Skeletal muscle cell (primary cell): ENCODE measurements around the gene GPRIN2.
A peak's percentile ranks its signal among the peaks of the same experiment; 100 is the strongest.

ENCODE experiments used
- DNase-seq: peaks from one replicate; pipeline ENCODE4 v3.0.0-alpha.2; 2010; ENCODE audit warnings: low read depth
- H3K4me3 ChIP-seq: 2 replicates; pipeline ENCODE4 v1.5.1; 2011; ENCODE audit warnings: low read depth, mild to moderate bottlenecking, control low read depth, low read length, moderate library complexity

Gene GPRIN2

DNA sequence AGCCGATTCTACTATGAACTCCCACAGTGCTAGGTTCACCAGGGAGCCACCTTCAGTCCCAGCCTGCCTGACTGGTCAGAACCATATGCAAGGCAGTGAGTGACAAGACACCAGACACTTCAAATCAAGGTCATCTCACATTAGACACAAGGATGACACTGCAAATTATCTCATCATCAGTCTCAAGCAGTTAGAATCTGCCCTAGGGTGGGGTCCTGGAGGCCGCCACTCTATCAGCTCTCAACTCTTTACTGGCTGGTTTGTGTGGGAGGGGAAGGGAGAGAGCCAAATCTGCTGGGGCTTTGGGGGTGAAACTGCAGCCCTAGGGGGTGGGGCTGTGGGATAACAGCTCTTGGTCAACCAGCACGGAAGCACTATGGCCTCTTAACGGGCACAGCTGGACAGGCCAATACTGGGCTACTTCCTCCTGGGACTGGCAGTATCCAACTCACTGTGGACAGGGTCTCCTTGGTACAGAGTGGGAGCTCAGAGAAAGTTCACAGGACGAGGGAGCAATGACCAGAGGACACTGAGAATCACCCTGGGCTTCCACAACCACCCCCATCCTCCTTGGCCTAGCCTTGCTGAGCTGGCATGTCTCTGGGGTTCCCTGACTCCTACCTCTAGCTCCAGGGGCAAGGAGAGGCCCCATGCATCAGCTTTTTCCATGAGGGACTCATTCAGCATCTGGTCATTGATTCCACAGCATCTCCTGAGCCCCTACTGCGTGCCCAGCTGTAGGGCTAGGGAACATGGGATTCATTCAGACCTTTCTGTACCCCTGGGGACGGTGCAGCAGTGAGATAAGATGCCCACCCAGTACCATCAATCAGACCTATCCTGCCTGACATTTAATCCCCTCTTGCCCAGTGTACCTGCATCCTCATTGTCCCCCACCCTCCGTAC lies 5.4 kb downstream of the GPRIN2 start:
- DNase-seq, result no peak
- H3K4me3 ChIP-seq, result no peak overlapping the region

DNA sequence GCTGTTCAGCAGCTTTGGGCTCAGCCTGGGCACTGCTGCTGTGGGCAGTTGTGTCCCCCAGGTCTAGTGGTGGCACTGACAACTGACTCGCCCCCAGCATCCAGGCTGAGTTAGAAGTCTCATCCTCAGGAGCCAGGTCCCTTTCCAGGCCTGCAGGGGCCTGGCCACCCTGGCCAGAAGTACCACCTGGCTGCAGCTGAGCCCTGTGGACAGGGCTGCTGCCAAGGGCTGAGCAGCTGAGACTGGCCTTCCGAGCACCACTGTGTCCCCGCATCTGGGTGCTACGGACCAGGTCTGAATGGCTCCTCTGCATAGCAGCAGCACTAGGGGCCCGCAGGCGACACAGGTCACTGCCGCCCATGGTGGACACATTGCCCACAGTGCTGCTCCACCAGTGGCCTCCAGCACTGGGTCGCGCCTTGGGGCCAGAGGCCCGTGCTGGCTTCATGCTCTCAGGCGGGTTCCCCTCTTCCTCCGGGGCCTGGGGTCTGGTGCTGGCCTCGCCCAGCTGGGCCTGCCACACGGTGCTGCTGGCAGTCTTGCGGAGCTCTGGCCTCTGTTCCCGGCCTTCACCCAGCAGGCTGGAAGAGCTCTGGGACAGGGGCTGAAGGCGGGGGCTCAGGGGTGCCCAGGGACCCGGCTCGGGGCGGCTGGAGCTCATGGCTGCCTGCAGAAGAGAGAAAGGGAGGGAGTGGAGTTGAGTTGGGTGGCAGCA lies 6.2 kb downstream of the GPRIN2 start:
- no peak for DNase-seq
- H3K4me3 ChIP-seq, result no peak overlapping the region

DNA sequence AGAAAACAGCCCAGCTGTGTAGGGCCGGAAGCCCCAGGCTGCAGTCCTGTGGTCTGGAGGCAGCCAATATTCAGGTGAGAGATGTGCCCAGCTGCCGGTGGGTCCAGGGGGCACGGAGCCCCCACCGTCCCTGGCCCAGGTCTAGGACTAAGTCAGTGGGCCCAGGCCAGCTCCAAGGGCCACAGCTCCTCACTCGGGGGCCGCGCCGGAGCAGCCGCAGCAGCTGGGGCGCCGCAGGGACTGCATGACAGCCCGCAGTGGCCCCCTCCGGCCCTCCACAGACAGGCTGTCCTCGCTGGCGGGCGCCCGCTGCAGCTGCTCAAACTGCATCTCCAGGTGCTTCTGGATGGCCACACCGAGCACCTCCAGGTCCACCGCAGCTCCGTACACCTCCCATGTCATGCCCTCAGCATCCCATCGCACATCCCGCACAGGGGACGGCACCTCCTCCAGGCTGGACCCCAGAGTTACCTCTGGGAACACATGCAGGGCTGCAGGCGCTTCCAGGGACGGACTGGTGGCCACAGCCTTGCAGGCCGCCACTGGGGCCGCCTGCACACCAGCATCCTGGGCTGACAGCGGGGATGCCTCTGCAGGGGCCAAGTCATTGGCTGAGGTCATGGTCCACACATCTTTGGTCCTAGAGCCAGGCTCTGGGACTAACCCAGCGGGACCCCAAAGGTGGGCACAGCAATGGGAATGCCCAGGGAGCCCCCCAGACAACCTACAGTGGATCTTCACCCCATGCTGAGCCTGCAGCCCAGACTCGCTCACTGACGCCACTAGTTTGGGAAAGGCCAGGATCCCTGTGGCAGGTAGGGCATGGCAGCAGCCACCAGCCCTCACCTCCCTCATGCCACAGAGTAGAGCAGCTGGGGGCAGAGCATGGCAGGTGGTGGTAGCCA lies 7.0 kb downstream of the GPRIN2 start:
- no peak overlapping the region for H3K4me3 ChIP-seq
- DNase-seq, result no peak

DNA sequence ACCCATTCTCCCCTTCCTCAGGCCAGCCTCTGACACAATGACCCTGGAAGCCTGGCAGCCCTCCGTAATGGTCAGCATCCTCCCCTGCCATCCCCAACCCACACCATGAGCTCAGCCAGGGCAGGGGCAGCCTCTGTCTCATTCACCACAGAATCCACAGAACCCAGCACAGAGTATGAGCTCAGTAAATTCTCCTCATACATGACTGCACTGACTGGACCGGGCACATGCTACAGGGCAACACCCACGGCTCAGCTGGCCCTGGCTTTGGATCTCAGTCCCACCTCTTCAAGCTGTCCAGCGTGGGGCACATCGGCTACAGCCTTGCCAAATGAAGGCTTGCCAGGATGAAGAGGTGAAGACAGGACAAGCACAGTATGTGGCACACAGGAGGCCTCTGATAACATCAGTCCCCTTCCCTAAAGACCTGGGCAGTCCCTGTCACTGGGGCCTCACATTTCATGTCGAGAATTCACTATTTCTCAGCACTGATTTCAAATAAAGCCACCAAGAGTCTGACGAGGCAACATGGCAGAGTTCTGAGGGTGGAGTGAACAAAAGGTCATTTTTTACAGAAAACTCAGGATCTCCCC lies 7.9 kb downstream of the GPRIN2 start:
- no peak for DNase-seq
- H3K4me3 ChIP-seq, result no peak overlapping the region

DNA sequence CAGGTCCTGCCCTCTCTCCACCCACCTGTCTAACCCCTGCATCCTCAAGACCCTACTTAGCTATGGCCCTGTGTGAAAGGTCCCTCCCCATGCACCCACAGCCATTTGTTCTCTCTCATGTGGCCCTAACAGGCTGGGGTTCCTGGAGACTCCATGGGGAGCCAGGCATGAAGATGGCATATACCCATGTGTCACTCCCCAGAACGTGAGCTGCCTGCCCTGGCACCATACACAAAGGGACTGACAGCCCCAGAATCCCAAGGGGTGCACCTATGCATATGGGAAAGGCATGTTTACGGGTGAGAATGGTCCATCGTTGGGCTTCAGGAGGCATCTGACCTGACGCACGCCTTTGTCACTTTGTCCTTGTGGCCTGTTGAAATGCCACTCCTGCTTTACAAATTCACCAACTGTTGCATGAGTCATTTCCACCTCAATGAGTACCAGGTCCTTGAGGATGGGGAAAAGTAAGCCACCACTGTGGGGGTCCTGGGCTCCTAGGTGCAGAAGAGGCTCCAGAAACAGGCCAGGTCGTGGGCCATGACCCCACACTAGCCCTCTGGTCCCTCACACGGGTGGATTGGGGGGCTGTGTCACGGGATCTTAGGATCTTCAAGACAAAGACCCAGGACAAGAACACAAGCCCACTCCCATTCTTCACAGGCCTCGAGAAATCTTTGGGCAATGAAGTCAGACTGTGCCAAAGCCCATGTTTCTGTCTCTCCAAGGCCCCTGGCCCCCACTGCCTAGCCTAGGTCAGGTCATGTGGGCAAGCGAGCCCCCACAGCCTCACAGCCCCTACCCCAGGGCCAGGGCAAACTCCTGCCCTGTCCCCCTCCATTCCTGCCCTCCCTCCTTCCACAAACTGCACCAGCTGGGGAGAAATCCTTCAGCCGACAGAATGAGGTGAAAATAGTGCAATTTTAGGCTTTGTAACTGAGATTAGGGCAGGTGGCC lies 8.6 kb downstream of the GPRIN2 start:
- no peak for DNase-seq
- no peak overlapping the region for H3K4me3 ChIP-seq

DNA sequence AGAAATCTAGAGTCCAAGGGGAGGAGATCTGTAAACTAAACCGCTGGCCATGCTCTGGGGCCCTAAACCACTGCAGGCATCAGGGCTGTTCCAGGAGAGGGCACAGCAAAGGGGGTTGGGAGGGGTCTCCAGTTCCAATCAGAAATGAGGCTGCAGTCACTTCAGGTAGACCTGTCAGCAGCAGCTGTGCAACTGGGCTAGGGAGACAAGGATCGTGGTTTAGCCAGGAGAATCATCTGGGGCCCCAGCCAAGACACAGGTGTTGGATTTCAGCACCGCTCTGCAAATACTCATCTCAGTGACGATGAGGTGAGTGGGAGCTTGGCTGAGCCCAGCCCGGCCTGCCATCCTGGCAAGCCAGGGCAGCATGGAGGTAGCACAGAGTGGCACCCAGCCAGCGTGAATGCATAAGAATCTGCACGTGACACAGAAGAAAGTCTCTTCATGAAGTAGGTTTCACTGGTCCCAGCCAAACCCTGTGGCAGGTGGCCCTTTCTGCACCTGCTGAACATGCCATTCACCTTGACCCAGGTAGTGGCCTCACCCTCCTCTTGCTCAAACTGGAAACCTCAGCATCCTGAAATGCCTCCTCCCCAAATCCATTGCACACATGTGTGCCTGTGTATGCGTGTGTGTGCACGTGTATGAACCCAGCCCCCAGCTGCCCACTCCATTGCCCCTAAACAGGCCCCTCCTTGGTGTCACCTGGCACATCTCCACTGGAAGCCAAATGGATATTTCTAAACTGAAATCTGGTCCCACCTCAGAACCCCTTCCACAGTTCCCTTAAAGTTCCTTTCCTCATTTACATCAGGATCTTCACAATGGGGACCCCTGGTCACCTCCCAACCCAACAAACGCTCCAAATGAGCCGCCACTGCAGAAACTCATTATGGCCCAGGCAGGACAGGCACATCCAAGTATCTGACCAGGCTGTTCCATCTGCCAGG lies 9.6 kb downstream of the GPRIN2 start:
- H3K4me3 ChIP-seq, result no peak overlapping the region
- DNase-seq, result no peak

DNA sequence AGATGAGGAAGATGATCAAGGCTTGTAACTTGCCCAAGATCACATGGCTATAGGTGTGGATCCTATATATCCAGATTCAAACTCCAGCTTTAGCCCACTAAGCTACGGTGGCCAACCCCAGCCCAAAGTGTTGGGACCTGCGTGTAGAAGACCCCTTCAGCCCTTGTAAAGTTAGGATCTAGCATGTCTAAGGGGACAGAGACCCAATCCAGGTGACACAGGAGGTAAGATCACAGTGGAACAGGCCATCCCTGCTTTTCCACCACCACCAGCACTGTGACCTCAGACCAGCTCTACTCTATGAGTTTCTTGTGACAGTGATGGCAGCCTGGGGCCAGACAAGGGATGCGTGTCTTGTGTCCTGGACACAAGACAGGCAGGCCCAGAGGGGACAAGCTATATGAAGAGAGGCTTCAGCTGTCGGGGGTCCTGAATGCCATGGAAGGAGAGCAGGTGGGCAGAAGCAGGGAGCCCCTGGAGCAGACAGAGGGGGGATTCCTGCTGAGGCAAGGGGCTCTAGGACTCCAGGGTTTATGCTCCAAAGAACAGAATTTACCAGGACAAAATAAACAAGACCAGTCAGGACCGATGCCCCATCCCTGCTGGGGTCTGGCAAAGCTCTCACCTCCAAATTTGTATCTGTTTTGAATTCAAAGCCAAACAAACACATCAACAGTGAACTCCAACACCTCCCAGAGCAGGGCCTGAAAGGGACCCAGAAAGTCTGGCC lies 10.4 kb downstream of the GPRIN2 start:
- DNase-seq, result no peak

DNA sequence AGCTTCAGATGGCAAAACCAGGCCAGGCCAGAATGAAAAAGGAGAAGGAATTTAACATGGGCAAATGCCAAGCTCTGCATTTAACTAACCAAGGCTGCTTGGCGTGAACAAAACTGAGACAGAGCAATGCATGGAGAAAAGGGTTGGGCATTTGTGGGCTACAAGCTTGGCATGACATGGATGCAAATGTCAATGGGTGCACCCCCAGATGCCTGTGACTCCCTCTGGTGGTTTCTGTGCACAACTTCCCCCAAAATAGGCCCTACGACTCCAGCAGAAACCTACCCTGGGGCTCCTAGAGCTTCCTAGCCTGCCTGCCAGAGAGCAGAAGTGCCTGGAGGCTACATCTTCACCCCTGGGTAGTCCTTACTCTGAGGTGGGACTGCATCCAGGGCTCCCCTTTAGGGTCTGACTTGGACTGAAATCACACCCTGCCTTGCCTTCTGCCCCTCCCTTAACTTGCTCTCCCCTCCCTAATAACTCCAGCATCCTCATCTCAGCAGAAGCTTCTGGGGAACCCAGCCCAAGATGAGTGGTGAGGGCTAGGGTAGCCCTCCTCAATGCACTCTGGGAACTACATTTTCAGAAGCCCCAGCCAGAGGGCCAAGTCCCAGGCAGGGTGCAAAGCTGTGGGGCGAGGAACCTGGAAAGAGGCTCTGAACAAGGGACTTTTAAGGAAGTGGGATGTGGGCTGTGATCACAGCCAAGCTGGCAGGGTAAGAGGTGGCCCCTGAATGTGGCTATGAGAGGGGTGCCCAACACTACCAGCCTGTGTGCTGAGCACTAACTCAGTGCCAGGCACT lies 11.3 kb downstream of the GPRIN2 start:
- no peak for DNase-seq
- no peak overlapping the region for H3K4me3 ChIP-seq

More for the DNA sequence above, 10.4 kb downstream of the GPRIN2 start:
- no peak overlapping the region for H3K4me3 ChIP-seq

DNA sequence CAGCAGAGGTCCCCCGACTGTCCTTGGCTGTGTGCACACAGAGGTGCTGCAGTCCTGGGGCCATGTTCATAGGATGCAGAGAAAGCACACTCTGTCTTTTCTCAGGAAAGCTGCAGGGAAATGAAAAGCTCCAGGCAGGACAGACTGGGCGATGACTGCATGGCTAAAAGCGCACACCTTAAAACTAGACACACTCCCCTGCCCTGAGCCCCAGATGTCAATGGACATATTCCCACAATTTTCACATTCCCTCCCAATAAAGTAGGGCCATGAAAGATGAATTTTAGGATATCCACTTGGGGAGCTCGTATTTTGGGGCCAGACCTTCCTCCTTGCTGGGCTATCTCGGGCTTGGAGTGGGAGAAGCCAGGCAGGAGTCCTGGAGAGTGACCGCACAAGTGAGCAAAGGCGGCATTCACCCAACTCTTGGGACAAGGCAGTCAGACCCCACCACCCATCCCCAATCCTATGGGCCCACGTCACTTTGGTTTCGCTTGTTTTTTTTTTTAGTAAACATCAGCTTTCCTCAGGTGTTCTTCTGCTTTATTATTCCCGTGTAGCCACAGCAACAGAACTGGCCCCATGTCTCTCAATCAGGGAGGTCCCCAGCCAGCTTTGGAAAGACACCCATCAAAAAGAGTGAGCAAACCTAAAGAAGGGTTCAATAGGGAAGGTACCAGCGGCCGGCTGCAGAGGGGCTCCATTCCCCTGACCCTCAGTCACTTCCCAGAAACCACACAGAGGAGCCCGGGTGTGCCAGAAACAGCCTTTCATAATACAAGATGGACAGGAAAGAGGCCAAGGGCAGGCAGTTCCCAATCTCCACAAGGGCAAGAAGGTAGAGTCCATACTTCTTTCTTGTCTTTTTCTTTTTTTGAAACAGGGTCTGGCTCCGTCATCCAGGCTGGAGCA lies 12.7 kb downstream of the GPRIN2 start:
- no peak overlapping the region for H3K4me3 ChIP-seq
- DNase-seq, result no peak

DNA sequence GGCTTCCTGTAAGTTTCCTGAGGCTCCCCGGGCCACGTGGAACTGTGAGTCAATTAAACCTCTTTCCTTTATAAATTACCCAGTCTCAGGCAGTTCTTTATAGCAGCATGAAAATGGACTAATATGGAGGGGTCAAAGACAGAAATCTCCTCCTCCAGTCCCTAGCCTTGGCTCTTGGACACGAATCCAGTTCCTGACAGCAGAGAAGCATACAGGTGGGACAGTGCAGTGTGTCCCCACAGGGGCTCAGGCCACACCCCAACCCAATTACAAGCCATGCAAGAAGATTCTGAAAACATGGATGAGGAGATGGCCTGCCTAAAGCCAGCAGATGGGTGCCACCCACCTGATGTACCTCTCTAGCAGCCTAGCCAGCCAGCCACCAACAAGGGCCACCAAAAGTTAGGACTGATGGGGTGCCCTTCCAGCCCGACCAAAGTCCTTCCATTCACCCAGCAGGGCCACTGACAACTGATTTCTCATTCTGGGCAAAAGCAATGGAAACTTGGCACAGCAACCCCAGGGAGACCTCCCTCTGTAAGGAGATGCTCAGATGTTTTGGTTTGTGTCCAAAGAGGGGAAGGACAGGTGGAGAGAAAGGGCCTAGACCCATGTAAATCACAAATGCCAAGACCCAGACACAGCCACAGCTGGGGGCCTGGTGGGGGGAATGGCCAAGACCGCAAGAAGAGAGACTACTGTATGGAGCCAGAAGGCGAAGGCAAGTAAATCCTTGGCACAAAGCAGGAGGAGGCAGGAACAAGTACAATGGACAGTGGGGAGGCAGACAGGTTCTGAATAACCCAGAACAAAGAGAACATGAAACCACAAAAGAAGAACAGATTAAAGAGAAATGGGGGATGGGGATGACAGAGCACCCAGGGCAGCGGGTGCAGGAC lies 13.6 kb downstream of the GPRIN2 start:
- no peak overlapping the region for H3K4me3 ChIP-seq
- DNase-seq, result no peak

DNA sequence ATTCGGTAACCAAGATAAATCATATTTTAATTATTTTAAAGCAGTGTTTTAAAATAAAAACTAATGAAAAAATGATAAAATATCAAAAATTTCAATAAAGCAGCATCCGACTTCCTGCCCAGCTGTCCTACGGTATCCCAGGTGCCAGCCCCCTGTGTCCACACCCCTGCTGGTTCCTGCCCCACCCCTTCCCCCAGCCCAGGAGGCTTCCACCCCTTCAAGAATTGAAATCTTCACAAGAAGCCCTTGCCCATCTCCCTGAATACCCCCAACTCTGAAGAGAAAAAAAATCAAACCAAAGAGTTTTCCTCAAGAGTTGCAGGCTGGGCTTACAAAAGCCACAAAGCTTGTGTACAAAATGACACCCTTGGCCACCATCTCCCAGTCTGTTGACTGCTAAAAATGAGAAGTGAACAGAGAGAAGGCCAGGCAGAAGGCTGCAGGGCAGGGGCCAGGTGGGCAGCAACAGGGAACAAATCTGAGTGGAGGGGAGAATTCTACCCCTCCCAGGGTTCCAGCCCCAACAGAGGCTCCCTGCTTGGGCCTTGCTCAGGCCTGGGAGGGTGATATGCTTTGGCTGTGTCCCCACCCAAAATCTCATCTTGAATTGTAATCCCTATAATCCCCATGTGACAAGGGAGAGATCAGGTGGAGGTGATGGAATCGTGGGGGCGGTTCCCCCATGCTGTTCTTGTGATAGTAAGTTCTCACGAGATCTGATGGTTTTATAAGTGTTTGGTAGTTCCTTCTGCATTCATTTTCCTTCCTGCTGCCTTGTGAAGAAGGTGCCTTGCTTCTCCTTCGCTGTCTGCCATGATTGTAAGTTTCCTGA lies 14.5 kb downstream of the GPRIN2 start:
- DNase-seq, result no peak
- peak overlapping the region; percentile 34 for H3K4me3 ChIP-seq

DNA sequence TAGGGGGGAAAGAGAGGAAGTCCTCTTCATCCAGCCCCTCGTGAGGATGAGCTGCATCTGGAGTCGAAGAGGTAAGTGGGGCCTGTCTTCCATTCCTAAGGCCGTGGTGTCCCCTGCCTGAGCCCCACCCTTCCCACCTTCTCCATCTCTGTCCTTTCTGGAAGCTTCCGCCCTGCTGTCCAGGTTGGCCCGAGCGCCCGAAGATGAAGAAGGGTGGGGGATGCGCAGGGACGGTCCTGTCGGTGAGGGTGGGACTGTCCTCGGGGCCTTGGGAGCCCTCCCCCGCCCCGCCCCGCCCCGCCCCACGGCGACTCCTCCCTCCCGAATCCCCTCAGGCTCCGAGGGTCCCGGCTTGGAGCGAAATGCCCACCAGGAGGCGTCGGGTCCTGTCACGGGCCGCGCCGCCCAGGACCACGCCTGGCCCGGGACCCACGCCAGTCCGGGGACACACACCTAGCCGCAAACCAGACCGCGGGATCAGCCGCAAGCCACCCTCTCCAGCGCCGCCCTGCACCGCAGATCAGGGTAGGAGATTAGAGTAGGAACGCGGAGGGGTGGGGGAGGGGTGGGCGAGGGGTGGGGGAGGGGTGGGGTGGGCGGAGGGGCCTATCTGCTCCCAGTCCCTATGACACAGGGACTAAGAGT lies 15.3 kb downstream of the GPRIN2 start:
- peak overlapping the region; percentile 34 for H3K4me3 ChIP-seq
- no peak for DNase-seq
